Rectal smooth muscle tissue (tissue), 1 donor: Measurements from ENCODE around the gene ARL13B.
"Not testable (repeated sequence)": the region's sequence is repeated elsewhere in the genome, so short reads cannot be mapped to it uniquely, and the experiment has no call there.

Source experiments
- H3K27ac ChIP-seq: one replicate; pipeline ENCODE4 v1.7.0; 2013; ENCODE audit warnings: low read depth, low read length, inconsistent platforms
- H3K27me3 ChIP-seq: one replicate; pipeline ENCODE4 v1.7.0; 2013; ENCODE audit warnings: low read length; ENCODE audit not compliant: control insufficient read depth, insufficient read depth
- H3K36me3 ChIP-seq: one replicate; pipeline ENCODE4 v1.7.0; 2013; ENCODE audit warnings: low read length; ENCODE audit not compliant: control insufficient read depth, insufficient read depth
- H3K4me1 ChIP-seq: one replicate; pipeline ENCODE4 v1.7.0; 2013; ENCODE audit warnings: low read length; ENCODE audit not compliant: control insufficient read depth, insufficient read depth
- H3K4me3 ChIP-seq: one replicate; pipeline ENCODE4 v1.7.0; 2013; ENCODE audit warnings: low read length
- H3K9ac ChIP-seq: one replicate; pipeline ENCODE4 v1.7.0; 2013; ENCODE audit warnings: low read length

The ARL13B gene

GRCh38 chr3:93979850-93980676 lies at the start of gene ARL13B:
TSS of gene ARL13B (plus strand) at chr3:93980155. CDS start at chr3:93980424, 269 bp downstream.
- Histone ChIP-seq H3K27me3 (no peaks in the 10 kb centered on the region), H3K36me3 (no peaks in the 10 kb centered on the region), H3K4me3 (peak within 1 kb of the TSS; percentile 66), H3K9ac (peak within 1 kb of the TSS; percentile 90), H3K4me1 (peaks cover 2% of the 10 kb centered on the region), H3K27ac (peak within 1 kb of the TSS; percentile 93)

- Histone ChIP-seq H3K27ac (no peak overlapping the region), H3K9ac (no peak overlapping the region), H3K4me3 (no peak overlapping the region), H3K36me3 (no peaks in the 10 kb centered on the region), H3K4me1 (no peaks in the 10 kb centered on the region), H3K27me3 (no peaks in the 10 kb centered on the region)
Observed at GRCh38 chr3:93931597-93932229, 48.2 kb upstream of the ARL13B start.

- Histone ChIP-seq H3K4me1 (no peaks in the 10 kb centered on the region), H3K9ac (no peak overlapping the region), H3K27ac (no peak overlapping the region), H3K4me3 (no peak overlapping the region), H3K27me3 (no peaks in the 10 kb centered on the region), H3K36me3 (no peaks in the 10 kb centered on the region)
Observed at GRCh38 chr3:93934366-93935046, 45.4 kb upstream of the ARL13B start.

- Histone ChIP-seq H3K4me3 (no peak overlapping the region), H3K27ac (no peak overlapping the region), H3K4me1 (no peaks in the 10 kb centered on the region), H3K9ac (no peak overlapping the region), H3K36me3 (no peaks in the 10 kb centered on the region), H3K27me3 (no peaks in the 10 kb centered on the region)
Observed at GRCh38 chr3:93936549-93936948, 43.4 kb upstream of the ARL13B start.

GRCh38 chr3:93937485-93937884 lies 42.5 kb upstream of the ARL13B start:
- not testable (repeated sequence) for H3K36me3 ChIP-seq, H3K9ac ChIP-seq, H3K27me3 ChIP-seq, H3K4me3 ChIP-seq, H3K27ac ChIP-seq, H3K4me1 ChIP-seq

- H3K36me3 ChIP-seq, H3K27ac ChIP-seq, H3K27me3 ChIP-seq, H3K9ac ChIP-seq, H3K4me1 ChIP-seq, H3K4me3 ChIP-seq: not testable (repeated sequence)
Observed at GRCh38 chr3:93949958-93950357, 30.0 kb upstream of the ARL13B start.

- no peak overlapping the region for H3K27ac ChIP-seq
- H3K36me3 ChIP-seq, result no peaks in the 10 kb centered on the region
- H3K9ac ChIP-seq, result no peak overlapping the region
- no peaks in the 10 kb centered on the region for H3K4me1 ChIP-seq
- no peak overlapping the region for H3K4me3 ChIP-seq
- no peaks in the 10 kb centered on the region for H3K27me3 ChIP-seq
Observed at GRCh38 chr3:93961026-93961425, 18.9 kb upstream of the ARL13B start.

- H3K4me3 ChIP-seq, result no peak overlapping the region
- H3K9ac ChIP-seq, result no peak overlapping the region
- no peaks in the 10 kb centered on the region for H3K27me3 ChIP-seq
- no peaks in the 10 kb centered on the region for H3K4me1 ChIP-seq
- no peak overlapping the region for H3K27ac ChIP-seq
- H3K36me3 ChIP-seq, result no peaks in the 10 kb centered on the region
Observed at GRCh38 chr3:93961489-93961888, 18.5 kb upstream of the ARL13B start.

GRCh38 chr3:93962798-93963197 lies 17.2 kb upstream of the ARL13B start:
- Histone ChIP-seq H3K4me1 (no peaks in the 10 kb centered on the region), H3K27ac (no peak overlapping the region), H3K27me3 (no peaks in the 10 kb centered on the region), H3K9ac (no peak overlapping the region), H3K36me3 (no peaks in the 10 kb centered on the region), H3K4me3 (no peak overlapping the region)

- H3K4me1 ChIP-seq, H3K27me3 ChIP-seq: not testable (repeated sequence)
Observed at GRCh38 chr3:93965106-93965505, 14.8 kb upstream of the ARL13B start.

GRCh38 chr3:93969443-93969842 lies 10.5 kb upstream of the ARL13B start:
- Histone ChIP-seq H3K4me1 (no peaks in the 10 kb centered on the region), H3K9ac (no peak overlapping the region), H3K36me3 (no peaks in the 10 kb centered on the region), H3K27ac (no peak overlapping the region), H3K27me3 (no peaks in the 10 kb centered on the region), H3K4me3 (no peak overlapping the region)

More at GRCh38 chr3:93965106-93965505, 14.8 kb upstream of the ARL13B start:
- H3K27ac ChIP-seq, H3K9ac ChIP-seq, H3K36me3 ChIP-seq, H3K4me3 ChIP-seq: not testable (repeated sequence)

GRCh38 chr3:93969997-93970396 lies 10.0 kb upstream of the ARL13B start:
- no peak overlapping the region for H3K27ac ChIP-seq
- no peak overlapping the region for H3K9ac ChIP-seq
- H3K27me3 ChIP-seq, result no peaks in the 10 kb centered on the region
- no peak overlapping the region for H3K4me3 ChIP-seq
- H3K36me3 ChIP-seq, result no peaks in the 10 kb centered on the region
- H3K4me1 ChIP-seq, result no peaks in the 10 kb centered on the region
